Suprapubic skin (tissue), 4 donors: ENCODE measurements around the gene MARCHF2. TPM values are rescaled to one million over a fixed set of nuclear protein-coding genes. Genes with fewer than 3 reads are reported as not detected.

Source experiments
- DNase-seq, 2 donors: peaks; one replicate each; pipeline ENCODE4 v3.0.0-alpha.2; 2019; ENCODE audit warnings: low spot score in 2 of 2
- H3K27ac ChIP-seq: fragments of 200-600 bp; sonication (generic); one replicate; pipeline ENCODE4 v1.5.1; 2019
- H3K27me3 ChIP-seq: fragments of 200-600 bp; sonication (generic); one replicate; pipeline ENCODE4 v1.5.1; 2019
- H3K36me3 ChIP-seq: fragments of 200-600 bp; sonication (generic); one replicate; pipeline ENCODE4 v1.5.1; 2019
- H3K4me1 ChIP-seq: fragments of 200-600 bp; sonication (generic); one replicate; pipeline ENCODE4 v1.5.1; 2019
- H3K4me3 ChIP-seq: fragments of 200-600 bp; sonication (generic); one replicate; pipeline ENCODE4 v1.5.1; 2019; ENCODE audit warnings: mild to moderate bottlenecking
- H3K9me3 ChIP-seq: fragments of 200-600 bp; sonication (generic); one replicate; pipeline ENCODE4 v1.5.1; 2019
- CTCF ChIP-seq, 2 donors: fragments of 200-600 bp in 1 of 2; fragments of 450-650 bp in 1 of 2; sonication (generic) in 1 of 2; IDR thresholded peaks; one replicate each; pipeline ENCODE4 v1.5.1; 2016 to 2019; ENCODE audit warnings: antibody characterized with exemption in 2 of 2, mild to moderate bottlenecking in 1 of 2, moderate library complexity in 1 of 2
- EP300 ChIP-seq: sonication (generic); formaldehyde crosslinking; IDR thresholded peaks from one replicate; pipeline ENCODE4 v1.6.1; 2017; ENCODE audit warnings: antibody characterized with exemption
- POLR2A ChIP-seq, 2 donors: fragments of 450-650 bp; IDR thresholded peaks; one replicate each; pipeline ENCODE4 v1.6.1; 2017; ENCODE audit warnings: antibody characterized with exemption in 2 of 2, mild to moderate bottlenecking in 2 of 2, moderate library complexity in 2 of 2
- POLR2AphosphoS5 ChIP-seq, 3 donors: sonication (generic); formaldehyde crosslinking; IDR thresholded peaks; one replicate each; pipeline ENCODE4 v1.6.1; 2017; ENCODE audit warnings: antibody characterized with exemption in 3 of 3
- WGBS: methylation state at CpG from one replicate; pipeline ENCODE4 v1.1.5; 2018; 5-methylcytosine and 5-hydroxymethylcytosine counted together
- total RNA-seq, 4 donors: library from RNA; depleted of rRNA; stranded (reverse); fragments of >200 nt; gene quantifications; one replicate each; pipeline ENCODE4 v1.1.0, GENCODE V29; 2016

MARCHF2 gene
- total RNA-seq, 4 donors from 2014 or later = 47.4 to 99.0 (median 90.8) TPM

- H3K4me1 ChIP-seq = peaks cover 66% of the 10 kb centered on the region
These were observed 44.7 kb downstream of the MARCHF2 start for GRCh38 chr19:8457827-8458226.

GRCh38 chr19:8458380-8458779 is 45.3 kb downstream of the MARCHF2 start:
- 74% methylated on average over 5 of the region's 5 CpGs for WGBS
- H3K36me3 ChIP-seq = peaks cover 10% of the 10 kb centered on the region
- H3K27ac ChIP-seq = no peak overlapping the region
- H3K4me3 ChIP-seq = no peak overlapping the region
- peaks cover 64% of the 10 kb centered on the region for H3K4me1 ChIP-seq
- TF ChIP-seq POLR2AphosphoS5 (IDR thresholded peaks at IDR 0.05) (no peak), POLR2A (IDR thresholded peaks at IDR 0.05) (no peak), EP300 (no peak), CTCF (IDR thresholded peaks at IDR 0.05) (no peak)
- H3K27me3 ChIP-seq = no peaks in the 10 kb centered on the region
- no peak for DNase-seq
- no peaks in the 10 kb centered on the region for H3K9me3 ChIP-seq

More at GRCh38 chr19:8457827-8458226, 44.7 kb downstream of the MARCHF2 start:
- no peak for DNase-seq
- no peak for TF ChIP-seq EP300
- no peak for TF ChIP-seq POLR2AphosphoS5 (IDR thresholded peaks at IDR 0.05)
- no peak for TF ChIP-seq POLR2A (IDR thresholded peaks at IDR 0.05)
- TF ChIP-seq CTCF (IDR thresholded peaks at IDR 0.05) = no peak
- Histone ChIP-seq H3K9me3 (no peaks in the 10 kb centered on the region), H3K36me3 (peaks cover 10% of the 10 kb centered on the region), H3K4me3 (no peak overlapping the region), H3K27me3 (no peaks in the 10 kb centered on the region), H3K27ac (no peak overlapping the region)
- WGBS = 64% methylated on average over 1 of the region's 1 CpG

- no peaks in the 10 kb centered on the region for H3K27me3 ChIP-seq
- peaks cover 57% of the 10 kb centered on the region for H3K4me1 ChIP-seq
- H3K27ac ChIP-seq = peak overlapping the region; percentile 40
- WGBS = 75% methylated on average over 7 of the region's 7 CpGs
- no peak overlapping the region for H3K4me3 ChIP-seq
- TF ChIP-seq POLR2AphosphoS5 (IDR thresholded peaks at IDR 0.05) = no peak
- TF ChIP-seq EP300 = no peak
- no peak for TF ChIP-seq POLR2A (IDR thresholded peaks at IDR 0.05)
- TF ChIP-seq CTCF (IDR thresholded peaks at IDR 0.05) = no peak
- DNase-seq = no peak
- H3K9me3 ChIP-seq = no peaks in the 10 kb centered on the region
- peaks cover 16% of the 10 kb centered on the region for H3K36me3 ChIP-seq
These were observed 46.0 kb downstream of the MARCHF2 start for GRCh38 chr19:8459095-8459494.

- no peak for DNase-seq
- 37% methylated on average over 6 of the region's 6 CpGs for WGBS
- Histone ChIP-seq H3K27ac (peak overlapping the region; percentile 40), H3K9me3 (no peaks in the 10 kb centered on the region), H3K4me1 (peaks cover 51% of the 10 kb centered on the region), H3K27me3 (no peaks in the 10 kb centered on the region), H3K36me3 (peaks cover 22% of the 10 kb centered on the region), H3K4me3 (no peak overlapping the region)
- TF ChIP-seq CTCF (IDR thresholded peaks at IDR 0.05) = no peak
These were observed 46.6 kb downstream of the MARCHF2 start for GRCh38 chr19:8459520-8460270.

- DNase-seq = no peak
- no peaks in the 10 kb centered on the region for H3K27me3 ChIP-seq
- H3K4me1 ChIP-seq = peaks cover 49% of the 10 kb centered on the region
- no peak overlapping the region for H3K27ac ChIP-seq
- TF ChIP-seq POLR2A (IDR thresholded peaks at IDR 0.05) (no peak), POLR2AphosphoS5 (IDR thresholded peaks at IDR 0.05) (no peak), CTCF (IDR thresholded peaks at IDR 0.05) (no peak), EP300 (no peak)
- 78% methylated on average over 7 of the region's 7 CpGs for WGBS
- no peaks in the 10 kb centered on the region for H3K9me3 ChIP-seq
- H3K4me3 ChIP-seq = no peak overlapping the region
- H3K36me3 ChIP-seq = peaks cover 29% of the 10 kb centered on the region
These were observed 47.6 kb downstream of the MARCHF2 start for GRCh38 chr19:8460516-8461298.
